ENCODE results near the gene SLC7A6. TPM values are rescaled to one million over a fixed set of nuclear protein-coding genes. Genes with fewer than 3 reads are reported as not detected.

Gene SLC7A6
- polyA plus RNA-seq, 1 experiment, result 51.2 TPM

- no peak for DNase-seq (ENCODE audit: low read depth)
- TF ChIP-seq, protein P1, sequence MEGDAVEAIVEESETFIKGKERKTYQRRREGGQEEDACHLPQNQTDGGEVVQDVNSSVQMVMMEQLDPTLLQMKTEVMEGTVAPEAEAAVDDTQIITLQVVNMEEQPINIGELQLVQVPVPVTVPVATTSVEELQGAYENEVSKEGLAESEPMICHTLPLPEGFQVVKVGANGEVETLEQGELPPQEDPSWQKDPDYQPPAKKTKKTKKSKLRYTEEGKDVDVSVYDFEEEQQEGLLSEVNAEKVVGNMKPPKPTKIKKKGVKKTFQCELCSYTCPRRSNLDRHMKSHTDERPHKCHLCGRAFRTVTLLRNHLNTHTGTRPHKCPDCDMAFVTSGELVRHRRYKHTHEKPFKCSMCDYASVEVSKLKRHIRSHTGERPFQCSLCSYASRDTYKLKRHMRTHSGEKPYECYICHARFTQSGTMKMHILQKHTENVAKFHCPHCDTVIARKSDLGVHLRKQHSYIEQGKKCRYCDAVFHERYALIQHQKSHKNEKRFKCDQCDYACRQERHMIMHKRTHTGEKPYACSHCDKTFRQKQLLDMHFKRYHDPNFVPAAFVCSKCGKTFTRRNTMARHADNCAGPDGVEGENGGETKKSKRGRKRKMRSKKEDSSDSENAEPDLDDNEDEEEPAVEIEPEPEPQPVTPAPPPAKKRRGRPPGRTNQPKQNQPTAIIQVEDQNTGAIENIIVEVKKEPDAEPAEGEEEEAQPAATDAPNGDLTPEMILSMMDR (IDR thresholded peaks at IDR 0.05; ENCODE audit: insufficient read depth, low read depth, low read length), result no peak
- Histone ChIP-seq H3K36me3 (ENCODE audit: control insufficient read depth, insufficient read depth, low read length) (peaks cover 19% of the 10 kb centered on the region), H3K4me3 (ENCODE audit: low read depth, low read length) (no peak overlapping the region), H3K27me3 (ENCODE audit: control insufficient read depth, insufficient read depth, low read length) (no peaks in the 10 kb centered on the region)
- POLR2A ChIA-PET, result no interaction called here
- CTCF ChIA-PET, result interaction anchor here (1.0 to 14.3 kb wide), 5 partner anchors 10 to 72 kb away, joined by 3 to 310 read pairs (median 8); partner anchors contain the start of gene SLC7A6
Observed at GRCh38 chr16:68252383-68252782, 11.9 kb upstream of the SLC7A6 start.

- no peak for DNase-seq (ENCODE audit: low read depth)
- TF ChIP-seq, protein P1 (IDR thresholded peaks at IDR 0.05; ENCODE audit: insufficient read depth, low read depth, low read length), result no peak
- H3K36me3 ChIP-seq (ENCODE audit: control insufficient read depth, insufficient read depth, low read length), result peaks cover 19% of the 10 kb centered on the region
- H3K4me3 ChIP-seq (ENCODE audit: low read depth, low read length), result no peak overlapping the region
- POLR2A ChIA-PET, result no interaction called here
- no peaks in the 10 kb centered on the region for H3K27me3 ChIP-seq (ENCODE audit: control insufficient read depth, insufficient read depth, low read length)
- CTCF ChIA-PET, result interaction anchor here (1.4 to 14.3 kb wide), 3 partner anchors 8 to 70 kb away, joined by 8 to 310 read pairs (median 20); partner anchors contain the start of gene SLC7A6
Observed at GRCh38 chr16:68253721-68254120, 10.6 kb upstream of the SLC7A6 start.

DNA sequence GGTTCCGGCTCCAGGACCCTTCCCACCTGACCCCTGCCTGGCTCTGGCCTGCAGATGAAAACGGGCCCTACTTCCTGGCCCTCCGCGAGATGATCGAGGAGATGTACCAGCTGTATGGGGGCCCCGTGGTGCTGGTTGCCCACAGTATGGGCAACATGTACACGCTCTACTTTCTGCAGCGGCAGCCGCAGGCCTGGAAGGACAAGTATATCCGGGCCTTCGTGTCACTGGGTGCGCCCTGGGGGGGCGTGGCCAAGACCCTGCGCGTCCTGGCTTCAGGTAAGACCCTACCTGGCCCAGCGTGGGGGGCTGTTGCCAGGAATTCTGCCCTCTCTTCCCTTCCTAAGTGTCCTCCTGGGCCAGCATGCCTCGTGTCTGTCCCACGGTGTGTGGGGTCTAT is 8.6 kb upstream of the SLC7A6 start:
- Histone ChIP-seq H3K27me3 (ENCODE audit: control insufficient read depth, insufficient read depth, low read length) (no peaks in the 10 kb centered on the region), H3K4me3 (ENCODE audit: low read depth, low read length) (no peak overlapping the region), H3K36me3 (ENCODE audit: control insufficient read depth, insufficient read depth, low read length) (peaks cover 23% of the 10 kb centered on the region)
- no peak for DNase-seq (ENCODE audit: low read depth)
- POLR2A ChIA-PET, result no interaction called here
- TF ChIP-seq, protein P1 (IDR thresholded peaks at IDR 0.05; ENCODE audit: insufficient read depth, low read depth, low read length), result no peak
- CTCF ChIA-PET, result interaction anchor here (0.7 to 14.3 kb wide), 3 partner anchors 9 to 266 kb away, joined by 3 to 310 read pairs (median 6); partner anchors contain the start of gene SLC7A6

GRCh38 chr16:68257251-68257905 is 6.9 kb upstream of the SLC7A6 start:
- Histone ChIP-seq H3K4me3 (ENCODE audit: low read depth, low read length) (no peak overlapping the region), H3K27me3 (ENCODE audit: control insufficient read depth, insufficient read depth, low read length) (no peaks in the 10 kb centered on the region), H3K36me3 (ENCODE audit: control insufficient read depth, insufficient read depth, low read length) (peaks cover 23% of the 10 kb centered on the region)
- TF ChIP-seq, protein P1 (IDR thresholded peaks at IDR 0.05; ENCODE audit: insufficient read depth, low read depth, low read length), result no peak
- POLR2A ChIA-PET, result interaction anchor here (1.0 kb wide), 1 partner anchor 12 kb away, joined by 7 read pairs; the partner anchor contains the start of gene PLA2G15
- CTCF ChIA-PET, result interaction anchor here (0.7 to 14.3 kb wide), 8 partner anchors 9 to 84 kb away, joined by 3 to 310 read pairs (median 4); partner anchors contain the start of gene PLA2G15
- no peak for DNase-seq (ENCODE audit: low read depth)
